GM21367 (cell line): ENCODE results near the gene NIPSNAP2.
"Not testable (repeated sequence)": the region's sequence is repeated elsewhere in the genome, so short reads cannot be mapped to it uniquely, and the experiment has no call there.

ENCODE experiments used
- ATAC-seq: cut with Tn5 transposase; IDR thresholded peaks from one replicate; pipeline ENCODE4 v1.9.1; 2021; ENCODE audit not compliant: unreplicated experiment

The NIPSNAP2 gene

GRCh38 chr7:55964261-55965099 is at the start of gene NIPSNAP2:
NIPSNAP2 (plus strand) TSS chr7:55964585; CDS start chr7:55964610, 25 bp downstream.
- peak; percentile 77 for ATAC-seq

- no peak for ATAC-seq
Measured at GRCh38 chr7:55917771-55918170, 46.6 kb upstream of the NIPSNAP2 start.

- ATAC-seq: no peak
Measured at GRCh38 chr7:55928006-55928767, 36.2 kb upstream of the NIPSNAP2 start.

GRCh38 chr7:55931421-55932151 is 32.8 kb upstream of the NIPSNAP2 start:
- no peak for ATAC-seq

GRCh38 chr7:55939514-55940123 is 24.8 kb upstream of the NIPSNAP2 start:
- no peak for ATAC-seq

- no peak for ATAC-seq
Measured at GRCh38 chr7:55946545-55946944, 17.8 kb upstream of the NIPSNAP2 start.

GRCh38 chr7:55951637-55952351 is 12.6 kb upstream of the NIPSNAP2 start, which contains the start of gene MRPS17:
MRPS17 (plus strand) TSS chr7:55951877; CDS start chr7:55953196, 1,319 bp downstream.
- peak; percentile 100 for ATAC-seq

- ATAC-seq: not testable (repeated sequence)
Measured at GRCh38 chr7:55952352-55952671, 12.1 kb upstream of the NIPSNAP2 start.

- ATAC-seq: no peak
Measured at GRCh38 chr7:55953707-55954475, 10.5 kb upstream of the NIPSNAP2 start.

GRCh38 chr7:55957190-55957589 is 7.2 kb upstream of the NIPSNAP2 start:
- ATAC-seq: no peak

GRCh38 chr7:55962014-55962413 is 2.4 kb upstream of the NIPSNAP2 start:
- ATAC-seq: no peak

GRCh38 chr7:55963584-55964168 is 709 bp upstream of the NIPSNAP2 start:
- ATAC-seq: no peak

- ATAC-seq: no peak
Measured at GRCh38 chr7:55965100-55965470, 700 bp downstream of the NIPSNAP2 start.

GRCh38 chr7:55965805-55966421 is 1.5 kb downstream of the NIPSNAP2 start:
- no peak for ATAC-seq

- no peak for ATAC-seq
Measured at GRCh38 chr7:55966851-55967250, 2.5 kb downstream of the NIPSNAP2 start.

- ATAC-seq: no peak
Measured at GRCh38 chr7:55969391-55969790, 5.0 kb downstream of the NIPSNAP2 start.

GRCh38 chr7:55970561-55970960 is 6.2 kb downstream of the NIPSNAP2 start:
- no peak for ATAC-seq

- ATAC-seq: no peak
Measured at GRCh38 chr7:55970978-55971377, 6.6 kb downstream of the NIPSNAP2 start.

GRCh38 chr7:55973747-55974250 is 9.4 kb downstream of the NIPSNAP2 start:
- no peak for ATAC-seq
